ENCODE measurements around the gene DGKD. TPM values are rescaled to one million over a fixed set of nuclear protein-coding genes. Genes with fewer than 3 reads are reported as not detected.

Gene DGKD
- total and polyA plus RNA-seq, 5 donors from 2014 or later: 11.3 to 161 (median 11.5) TPM

DNA sequence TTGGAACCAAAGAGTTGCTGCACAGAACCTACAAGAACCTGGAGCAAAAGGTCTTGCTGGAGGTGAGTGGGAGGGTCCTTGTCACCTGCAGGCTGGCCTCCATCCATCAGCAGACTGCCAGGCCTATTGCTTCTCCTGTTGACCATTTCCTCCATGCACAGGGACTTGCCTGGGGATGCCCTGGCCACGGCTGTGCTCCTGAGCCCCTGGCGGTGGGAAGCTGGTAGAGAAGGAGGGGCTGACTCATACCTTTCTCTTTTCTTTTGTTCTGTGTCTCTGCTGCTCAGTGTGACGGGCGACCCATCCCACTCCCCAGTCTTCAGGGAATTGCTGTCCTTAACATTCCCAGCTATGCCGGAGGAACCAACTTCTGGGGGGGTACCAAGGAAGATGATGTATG lies 102.6 kb downstream of the DGKD start:
- H3K9me3 Mint-ChIP-seq: no peaks in the 10 kb centered on the region
- Histone ChIP-seq H3K27ac (ENCODE audit: insufficient read depth, low read length, poor library complexity, severe bottlenecking) (no peak overlapping the region), H3K27me3 (ENCODE audit: control insufficient read depth, insufficient read depth, low read length) (no peaks in the 10 kb centered on the region), H3K4me3 (ENCODE audit: low read depth, low read length) (no peak overlapping the region), H3K36me3 (ENCODE audit: control insufficient read depth, insufficient read depth, low read length) (peaks cover 94% of the 10 kb centered on the region), H3K9me3 (ENCODE audit: control insufficient read depth in 2 of 2, low read length in 2 of 2) (no peaks in the 10 kb centered on the region), H3K4me1 (ENCODE audit: control insufficient read depth, insufficient read depth, low read length, poor library complexity, severe bottlenecking) (no peaks in the 10 kb centered on the region)
- H3K4me1 Mint-ChIP-seq: no peaks in the 10 kb centered on the region
- no peak for ATAC-seq (ENCODE audit: low read depth in 2 of 2)
- no peak overlapping the region for H3K4me3 Mint-ChIP-seq
- DNase-seq: no peak
- no peaks in the 10 kb centered on the region for H3K27me3 Mint-ChIP-seq
- peaks cover 57% of the 10 kb centered on the region for H3K36me3 Mint-ChIP-seq
- H3K27ac Mint-ChIP-seq: peak overlapping the region; percentile 48 to 83 (median 75)

DNA sequence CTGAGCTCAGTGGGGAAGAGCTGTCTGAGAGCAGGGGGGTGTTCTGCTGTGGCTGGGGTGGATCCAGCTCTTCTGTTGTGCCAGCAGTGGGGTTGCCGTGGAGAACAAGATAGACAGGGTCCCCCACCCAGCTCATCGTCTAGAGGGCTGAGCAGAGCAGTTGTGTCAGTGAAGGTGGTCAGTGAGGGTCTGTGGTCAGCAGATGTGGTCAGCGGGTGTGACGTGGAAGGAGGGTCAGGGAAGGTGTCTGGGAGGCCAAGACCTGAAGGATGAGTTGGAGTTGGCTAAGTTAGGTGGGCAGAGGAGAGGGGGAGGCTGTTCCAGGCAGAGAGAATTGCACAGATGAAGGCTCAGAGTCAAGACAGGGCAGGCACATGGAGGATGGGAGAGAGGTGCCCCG lies 103.1 kb downstream of the DGKD start:
- Mint-ChIP-seq H3K27ac (peak overlapping the region; percentile 69 to 83 (median 75)), H3K4me3 (no peak overlapping the region), H3K4me1 (no peaks in the 10 kb centered on the region), H3K9me3 (no peaks in the 10 kb centered on the region), H3K36me3 (peaks cover 56% of the 10 kb centered on the region), H3K27me3 (no peaks in the 10 kb centered on the region)
- no peak for DNase-seq
- Histone ChIP-seq H3K36me3 (ENCODE audit: control insufficient read depth, insufficient read depth, low read length) (peaks cover 93% of the 10 kb centered on the region), H3K4me1 (ENCODE audit: control insufficient read depth, insufficient read depth, low read length, poor library complexity, severe bottlenecking) (no peaks in the 10 kb centered on the region), H3K4me3 (ENCODE audit: low read depth, low read length) (no peak overlapping the region), H3K27ac (ENCODE audit: insufficient read depth, low read length, poor library complexity, severe bottlenecking) (no peak overlapping the region), H3K27me3 (ENCODE audit: control insufficient read depth, insufficient read depth, low read length) (no peaks in the 10 kb centered on the region), H3K9me3 (ENCODE audit: control insufficient read depth in 2 of 2, low read length in 2 of 2) (no peaks in the 10 kb centered on the region)
- no peak for ATAC-seq (ENCODE audit: low read depth in 2 of 2)

- H3K9me3 Mint-ChIP-seq: no peaks in the 10 kb centered on the region
- no peaks in the 10 kb centered on the region for H3K9me3 ChIP-seq (ENCODE audit: control insufficient read depth in 2 of 2, low read length in 2 of 2)
- no peaks in the 10 kb centered on the region for H3K27me3 ChIP-seq (ENCODE audit: control insufficient read depth, insufficient read depth, low read length)
- no peaks in the 10 kb centered on the region for H3K4me1 Mint-ChIP-seq
- no peaks in the 10 kb centered on the region for H3K27me3 Mint-ChIP-seq
- peaks cover 54% of the 10 kb centered on the region for H3K36me3 Mint-ChIP-seq
- no peak for ATAC-seq (ENCODE audit: low read depth in 2 of 2)
- no peak overlapping the region for H3K27ac Mint-ChIP-seq
- H3K36me3 ChIP-seq (ENCODE audit: control insufficient read depth, insufficient read depth, low read length): peaks cover 92% of the 10 kb centered on the region
- H3K4me3 ChIP-seq (ENCODE audit: low read depth, low read length): no peak overlapping the region
- DNase-seq: no peak
- no peak overlapping the region for H3K27ac ChIP-seq (ENCODE audit: insufficient read depth, low read length, poor library complexity, severe bottlenecking)
- H3K4me1 ChIP-seq (ENCODE audit: control insufficient read depth, insufficient read depth, low read length, poor library complexity, severe bottlenecking): no peaks in the 10 kb centered on the region
- H3K4me3 Mint-ChIP-seq: no peak overlapping the region
Observed at GRCh38 chr2:233458031-233458610, 103.8 kb downstream of the DGKD start.

DNA sequence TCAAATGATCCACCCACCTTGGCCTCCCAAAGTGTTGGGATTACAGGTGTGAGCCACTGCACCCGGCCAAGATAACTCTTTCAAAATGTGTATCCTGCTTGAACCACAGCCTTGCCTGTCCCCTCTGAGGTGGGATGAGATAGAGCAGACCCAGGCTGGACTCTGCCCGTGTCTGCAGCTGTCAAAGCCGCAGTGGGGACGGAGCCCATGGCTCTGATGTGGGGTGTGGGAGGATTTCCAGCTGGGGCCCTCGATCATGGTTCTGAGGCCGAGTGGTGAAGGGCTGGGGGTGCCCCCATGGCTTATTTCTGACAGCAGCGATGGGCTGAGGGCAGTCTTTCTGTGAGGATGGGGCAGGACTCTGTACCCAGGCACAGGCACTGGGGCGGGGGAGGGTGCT lies 104.5 kb downstream of the DGKD start:
- Mint-ChIP-seq H3K27ac (peak overlapping the region in 1 of 3 donors; percentile 26), H3K9me3 (no peaks in the 10 kb centered on the region), H3K27me3 (no peaks in the 10 kb centered on the region), H3K4me1 (no peaks in the 10 kb centered on the region), H3K4me3 (no peak overlapping the region), H3K36me3 (peaks cover 55% of the 10 kb centered on the region)
- Histone ChIP-seq H3K36me3 (ENCODE audit: control insufficient read depth, insufficient read depth, low read length) (peaks cover 90% of the 10 kb centered on the region), H3K4me3 (ENCODE audit: low read depth, low read length) (no peak overlapping the region), H3K4me1 (ENCODE audit: control insufficient read depth, insufficient read depth, low read length, poor library complexity, severe bottlenecking) (no peaks in the 10 kb centered on the region), H3K27me3 (ENCODE audit: control insufficient read depth, insufficient read depth, low read length) (no peaks in the 10 kb centered on the region), H3K9me3 (ENCODE audit: control insufficient read depth in 2 of 2, low read length in 2 of 2) (no peaks in the 10 kb centered on the region), H3K27ac (ENCODE audit: insufficient read depth, low read length, poor library complexity, severe bottlenecking) (no peak overlapping the region)
- DNase-seq: no peak
- no peak for ATAC-seq (ENCODE audit: low read depth in 2 of 2)

DNA sequence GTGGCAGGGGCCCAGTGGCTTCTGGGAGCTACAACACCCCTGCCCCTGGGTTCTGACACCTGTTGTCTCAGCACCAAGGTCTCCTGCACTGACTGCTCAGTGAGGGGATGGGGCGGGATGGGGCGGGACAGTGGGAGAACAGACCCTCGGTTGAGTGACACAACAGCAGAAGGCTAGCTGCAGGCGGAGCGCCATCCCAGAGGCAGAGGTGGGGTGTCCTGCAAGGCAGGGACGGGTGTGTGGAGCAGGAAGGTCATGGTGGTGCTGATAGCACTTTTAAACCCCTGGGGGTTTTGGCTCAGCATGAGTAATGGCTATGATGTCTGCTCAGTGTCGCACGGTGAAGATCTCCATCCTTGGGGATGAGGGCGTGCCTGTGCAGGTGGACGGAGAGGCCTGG lies 105.1 kb downstream of the DGKD start:
- Mint-ChIP-seq H3K4me3 (no peak overlapping the region), H3K4me1 (no peaks in the 10 kb centered on the region), H3K27me3 (no peaks in the 10 kb centered on the region), H3K36me3 (peaks cover 55% of the 10 kb centered on the region), H3K27ac (no peak overlapping the region), H3K9me3 (no peaks in the 10 kb centered on the region)
- Histone ChIP-seq H3K9me3 (ENCODE audit: control insufficient read depth in 2 of 2, low read length in 2 of 2) (no peaks in the 10 kb centered on the region), H3K27me3 (ENCODE audit: control insufficient read depth, insufficient read depth, low read length) (no peaks in the 10 kb centered on the region), H3K36me3 (ENCODE audit: control insufficient read depth, insufficient read depth, low read length) (peaks cover 90% of the 10 kb centered on the region), H3K27ac (ENCODE audit: insufficient read depth, low read length, poor library complexity, severe bottlenecking) (no peak overlapping the region), H3K4me1 (ENCODE audit: control insufficient read depth, insufficient read depth, low read length, poor library complexity, severe bottlenecking) (no peaks in the 10 kb centered on the region), H3K4me3 (ENCODE audit: low read depth, low read length) (no peak overlapping the region)
- no peak for ATAC-seq (ENCODE audit: low read depth in 2 of 2)
- DNase-seq: no peak

GRCh38 chr2:233460726-233461441 lies 106.6 kb downstream of the DGKD start:
- H3K27me3 ChIP-seq (ENCODE audit: control insufficient read depth, insufficient read depth, low read length): no peaks in the 10 kb centered on the region
- no peaks in the 10 kb centered on the region for H3K9me3 ChIP-seq (ENCODE audit: control insufficient read depth in 2 of 2, low read length in 2 of 2)
- ATAC-seq (ENCODE audit: low read depth in 2 of 2) (no peak), DNase-seq (no peak)
- no peaks in the 10 kb centered on the region for H3K4me1 ChIP-seq (ENCODE audit: control insufficient read depth, insufficient read depth, low read length, poor library complexity, severe bottlenecking)
- Mint-ChIP-seq H3K9me3 (no peaks in the 10 kb centered on the region), H3K27ac (no peak overlapping the region), H3K4me3 (no peak overlapping the region), H3K27me3 (no peaks in the 10 kb centered on the region), H3K4me1 (no peaks in the 10 kb centered on the region), H3K36me3 (peaks cover 41% of the 10 kb centered on the region)
- no peak overlapping the region for H3K27ac ChIP-seq (ENCODE audit: insufficient read depth, low read length, poor library complexity, severe bottlenecking)
- peaks cover 88% of the 10 kb centered on the region for H3K36me3 ChIP-seq (ENCODE audit: control insufficient read depth, insufficient read depth, low read length)
- H3K4me3 ChIP-seq (ENCODE audit: low read depth, low read length): no peak overlapping the region

- Histone ChIP-seq H3K27ac (ENCODE audit: insufficient read depth, low read length, poor library complexity, severe bottlenecking) (no peak overlapping the region), H3K4me1 (ENCODE audit: control insufficient read depth, insufficient read depth, low read length, poor library complexity, severe bottlenecking) (no peaks in the 10 kb centered on the region), H3K27me3 (ENCODE audit: control insufficient read depth, insufficient read depth, low read length) (no peaks in the 10 kb centered on the region), H3K9me3 (ENCODE audit: control insufficient read depth in 2 of 2, low read length in 2 of 2) (no peaks in the 10 kb centered on the region), H3K4me3 (ENCODE audit: low read depth, low read length) (no peak overlapping the region), H3K36me3 (ENCODE audit: control insufficient read depth, insufficient read depth, low read length) (peaks cover 88% of the 10 kb centered on the region)
- Mint-ChIP-seq H3K4me3 (no peak overlapping the region), H3K9me3 (no peaks in the 10 kb centered on the region), H3K27me3 (no peaks in the 10 kb centered on the region), H3K27ac (peak overlapping the region in 1 of 3 donors; percentile 48), H3K4me1 (peaks cover 0 to 4% (median 0%) of the 10 kb centered on the region in 4 donors), H3K36me3 (peaks cover 43% of the 10 kb centered on the region)
- DNase-seq (no peak), ATAC-seq (ENCODE audit: low read depth in 2 of 2) (no peak)
Observed at GRCh38 chr2:233461481-233461891, 107.2 kb downstream of the DGKD start.

Data from CD4-positive, CD25-positive, alpha-beta regulatory T cell (primary cell).